IPS DF 4.7 (cell line): ENCODE measurements around the gene ANO10.
"Not testable (repeated sequence)": the region's sequence is repeated elsewhere in the genome, so short reads cannot be mapped to it uniquely, and the experiment has no call there.

Experiments
- DNase-seq: peaks from one replicate; pipeline ENCODE4 v3.0.0-alpha.2; 2013; ENCODE audit warnings: low spot score; ENCODE audit errors: extremely low read depth

The ANO10 gene

GRCh38 chr3:43581343-43581742 lies 40.5 kb downstream of the ANO10 start:
- DNase-seq, result no peak

- no peak for DNase-seq
Observed at GRCh38 chr3:43580181-43580580, 41.6 kb downstream of the ANO10 start.

GRCh38 chr3:43573576-43573975 lies 48.2 kb downstream of the ANO10 start:
- DNase-seq, result no peak

- not testable (repeated sequence) for DNase-seq
Observed at GRCh38 chr3:43565661-43566341, 56.0 kb downstream of the ANO10 start.

- DNase-seq, result no peak
Observed at GRCh38 chr3:43559961-43560360, 61.9 kb downstream of the ANO10 start.

GRCh38 chr3:43558171-43558570 lies 63.6 kb downstream of the ANO10 start:
- DNase-seq, result no peak

- DNase-seq, result no peak
Observed at GRCh38 chr3:43549626-43550290, 72.1 kb downstream of the ANO10 start.

GRCh38 chr3:43544277-43544676 lies 77.5 kb downstream of the ANO10 start:
- not testable (repeated sequence) for DNase-seq

- no peak for DNase-seq
Observed at GRCh38 chr3:43542328-43543043, 79.3 kb downstream of the ANO10 start.

GRCh38 chr3:43540624-43541023 lies 81.2 kb downstream of the ANO10 start:
- no peak for DNase-seq

GRCh38 chr3:43539321-43539720 lies 82.5 kb downstream of the ANO10 start:
- no peak for DNase-seq

GRCh38 chr3:43537225-43537624 lies 84.6 kb downstream of the ANO10 start:
- no peak for DNase-seq

- DNase-seq, result no peak
Observed at GRCh38 chr3:43534675-43535074, 87.1 kb downstream of the ANO10 start.

- no peak for DNase-seq
Observed at GRCh38 chr3:43533009-43533408, 88.8 kb downstream of the ANO10 start.

- DNase-seq, result no peak
Observed at GRCh38 chr3:43531835-43532234, 90.0 kb downstream of the ANO10 start.

- no peak for DNase-seq
Observed at GRCh38 chr3:43528498-43529099, 93.2 kb downstream of the ANO10 start.

GRCh38 chr3:43526956-43527355 lies 94.9 kb downstream of the ANO10 start:
- DNase-seq, result no peak

GRCh38 chr3:43525941-43526607 lies 95.7 kb downstream of the ANO10 start:
- no peak for DNase-seq

GRCh38 chr3:43525386-43525785 lies 96.4 kb downstream of the ANO10 start:
- DNase-seq, result no peak

GRCh38 chr3:43523454-43524053 lies 98.3 kb downstream of the ANO10 start:
- DNase-seq, result no peak

- DNase-seq, result no peak
Observed at GRCh38 chr3:43522727-43523362, 99.0 kb downstream of the ANO10 start.
